Uterus (tissue), 4 donors: Measurements from ENCODE around the gene ZNF584. TPM values are rescaled to one million over a fixed set of nuclear protein-coding genes. Genes with fewer than 3 reads are reported as not detected.

Source experiments
- DNase-seq, 2 donors: peaks; one replicate each; pipeline ENCODE4 v3.0.0-alpha.2; 2019 to 2020
- H3K27ac ChIP-seq, 2 donors: fragments of 200-600 bp; sonication (generic); 1 replicate in 1 of 2; 2 replicates in 1 of 2; pipeline ENCODE4 v1.5.1; 2016 to 2018
- H3K27me3 ChIP-seq, 2 donors: fragments of 200-600 bp; sonication (generic); one replicate each; pipeline ENCODE4 v1.5.1; 2018 to 2019; ENCODE audit warnings: control low read depth in 1 of 2
- H3K36me3 ChIP-seq, 2 donors: fragments of 200-600 bp; sonication (generic); one replicate each; pipeline ENCODE4 v1.5.1; 2019; ENCODE audit warnings: control low read depth in 1 of 2
- H3K4me1 ChIP-seq, 2 donors: fragments of 200-600 bp; sonication (generic); one replicate each; pipeline ENCODE4 v1.5.1; 2018 to 2019; ENCODE audit warnings: control low read depth in 1 of 2
- H3K4me3 ChIP-seq, 2 donors: fragments of 200-600 bp; sonication (generic); 1 replicate in 1 of 2; 2 replicates in 1 of 2; pipeline ENCODE4 v1.5.1; 2018 to 2019; ENCODE audit warnings: mild to moderate bottlenecking in 1 of 2
- H3K9me3 ChIP-seq, 2 donors: fragments of 200-600 bp; sonication (generic); one replicate each; pipeline ENCODE4 v1.5.1; 2019; ENCODE audit warnings: control low read depth in 1 of 2
- POLR2A ChIP-seq, 2 donors: fragments of 450-650 bp; IDR thresholded peaks; one replicate each; pipeline ENCODE4 v1.6.1; 2016; ENCODE audit warnings: antibody characterized with exemption in 2 of 2, mild to moderate bottlenecking in 1 of 2, moderate library complexity in 1 of 2
- intact Hi-C: fragments of 100-400 bp; cut with DNase I; formaldehyde crosslinking; loops from one replicate; pipeline ENCODE4 v1.15.1; 2023; ENCODE audit warnings: low total_unique reads
- total RNA-seq, 4 donors: library from RNA; depleted of rRNA in 3 of 4; stranded (reverse); fragments of >200 nt in 3 of 4; gene quantifications; one replicate each; pipeline versions ENCODE4 v1.1.0 to v1.2.4, GENCODE V29; 2014 to 2023
- TF ChIP-seq, protein P1 (sequence below), 4 experiments: fragments of 200-600 bp in 2 of 4; fragments of 450-650 bp in 2 of 4; sonication (generic) in 2 of 4; IDR thresholded peaks; one replicate each; pipeline ENCODE4 v1.5.1; 2016 to 2019; ENCODE audit warnings: antibody characterized with exemption in 4 of 4, mild to moderate bottlenecking in 2 of 4, moderate library complexity in 1 of 4
- donor health status: DM: yes; HTN: yes; CAD: no.

ZNF584 gene
- 10 to 100 TPM in 2 of 4 donors, 1 to 10 TPM in 2; 1.5 to 26.6 (median 16.4) TPM for total RNA-seq

DNA sequence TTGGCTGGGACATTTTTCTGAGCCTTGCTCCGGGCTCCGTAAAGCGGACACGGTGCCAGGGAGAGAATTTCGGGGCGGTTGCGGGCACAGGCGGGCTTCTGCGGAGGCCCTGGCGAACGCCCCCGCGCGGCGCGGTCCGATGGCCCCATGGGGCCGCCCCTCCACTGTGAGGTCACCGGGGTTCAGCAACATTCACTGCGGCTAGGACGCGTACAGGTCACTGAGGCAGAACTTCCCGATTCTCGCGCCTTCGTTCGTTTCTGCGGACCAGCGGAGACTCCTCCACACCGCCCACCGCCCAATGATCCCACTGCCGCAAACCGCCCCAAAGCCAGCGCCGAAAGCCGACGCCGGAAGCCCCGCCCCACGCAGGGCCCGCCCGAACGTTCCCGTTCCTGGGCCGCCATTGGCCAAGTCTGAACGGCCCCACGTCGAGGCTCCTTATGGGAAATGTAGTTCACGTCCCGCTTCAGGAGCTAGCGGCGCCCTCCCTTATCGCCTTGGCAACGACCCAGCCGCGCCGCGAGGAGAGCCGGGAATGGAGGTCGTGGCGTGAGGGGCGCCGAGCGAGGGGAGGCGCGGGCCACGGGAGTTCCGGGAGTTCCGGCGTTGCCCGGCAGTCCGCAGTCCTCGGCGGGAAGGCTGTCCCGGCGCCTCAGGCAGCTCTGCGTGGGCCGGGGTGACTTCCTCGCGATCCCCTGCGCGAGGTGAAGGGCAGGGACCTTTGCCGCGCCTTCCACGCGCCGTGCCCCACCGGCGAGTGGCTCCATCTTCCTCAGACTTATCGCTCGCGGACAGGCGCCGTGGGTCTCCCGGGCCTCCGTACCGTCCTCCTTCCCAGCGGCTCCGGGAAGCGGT, at the start of gene ZNF584:
Gene ZNF584, plus strand, starts transcription at position 498 of the 858 bp plus-strand sequence. CDS start 499 bp downstream, outside the sequence.
- Histone ChIP-seq H3K36me3 (no peaks in the 10 kb centered on the region), H3K27me3 (no peaks in the 10 kb centered on the region), H3K27ac (peak within 1 kb of the TSS; percentile 78 to 87), H3K4me3 (peak within 1 kb of the TSS; percentile 80 to 93), H3K9me3 (no peaks in the 10 kb centered on the region), H3K4me1 (peaks cover 0 to 12% of the 10 kb centered on the region in 2 donors)
- peak; percentile 93 to 94 for DNase-seq
- intact Hi-C loops = no loop called here
- TF ChIP-seq POLR2A (IDR thresholded peaks at IDR 0.05) = peak; percentile 80 to 82
- TF ChIP-seq, protein P1, sequence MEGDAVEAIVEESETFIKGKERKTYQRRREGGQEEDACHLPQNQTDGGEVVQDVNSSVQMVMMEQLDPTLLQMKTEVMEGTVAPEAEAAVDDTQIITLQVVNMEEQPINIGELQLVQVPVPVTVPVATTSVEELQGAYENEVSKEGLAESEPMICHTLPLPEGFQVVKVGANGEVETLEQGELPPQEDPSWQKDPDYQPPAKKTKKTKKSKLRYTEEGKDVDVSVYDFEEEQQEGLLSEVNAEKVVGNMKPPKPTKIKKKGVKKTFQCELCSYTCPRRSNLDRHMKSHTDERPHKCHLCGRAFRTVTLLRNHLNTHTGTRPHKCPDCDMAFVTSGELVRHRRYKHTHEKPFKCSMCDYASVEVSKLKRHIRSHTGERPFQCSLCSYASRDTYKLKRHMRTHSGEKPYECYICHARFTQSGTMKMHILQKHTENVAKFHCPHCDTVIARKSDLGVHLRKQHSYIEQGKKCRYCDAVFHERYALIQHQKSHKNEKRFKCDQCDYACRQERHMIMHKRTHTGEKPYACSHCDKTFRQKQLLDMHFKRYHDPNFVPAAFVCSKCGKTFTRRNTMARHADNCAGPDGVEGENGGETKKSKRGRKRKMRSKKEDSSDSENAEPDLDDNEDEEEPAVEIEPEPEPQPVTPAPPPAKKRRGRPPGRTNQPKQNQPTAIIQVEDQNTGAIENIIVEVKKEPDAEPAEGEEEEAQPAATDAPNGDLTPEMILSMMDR (IDR thresholded peaks at IDR 0.05) = no peak

DNA sequence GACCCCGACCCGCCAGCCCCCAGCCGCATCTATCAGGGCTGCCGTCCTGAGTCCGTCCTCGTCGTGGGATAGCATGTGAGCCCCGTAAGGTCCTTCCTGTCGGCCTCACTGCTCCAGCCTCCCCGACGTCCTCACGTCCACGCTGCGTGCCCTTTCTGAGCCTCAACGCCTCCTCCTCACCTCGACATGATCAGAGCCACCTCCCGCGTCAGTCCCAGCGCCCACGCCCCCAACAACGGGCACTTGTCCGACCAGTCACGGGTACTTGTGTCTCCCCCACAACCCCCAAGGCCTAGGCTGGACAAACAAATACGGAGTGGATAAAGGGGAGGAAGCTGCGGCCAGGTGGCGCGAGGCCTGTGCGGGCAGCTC, 46.6 kb upstream of the ZNF584 start:
- Histone ChIP-seq H3K4me1 (peaks cover 0 to 4% of the 10 kb centered on the region in 2 donors), H3K36me3 (no peaks in the 10 kb centered on the region), H3K9me3 (no peaks in the 10 kb centered on the region), H3K27me3 (no peaks in the 10 kb centered on the region), H3K4me3 (peak overlapping the region; percentile 56 to 61), H3K27ac (peak overlapping the region; percentile 73 to 93)
- no peak for TF ChIP-seq POLR2A (IDR thresholded peaks at IDR 0.05)
- TF ChIP-seq, protein P1 (IDR thresholded peaks at IDR 0.05) = no peak
- intact Hi-C loops = no loop called here
- peak in 1 of 2 donors; percentile 53 for DNase-seq

DNA sequence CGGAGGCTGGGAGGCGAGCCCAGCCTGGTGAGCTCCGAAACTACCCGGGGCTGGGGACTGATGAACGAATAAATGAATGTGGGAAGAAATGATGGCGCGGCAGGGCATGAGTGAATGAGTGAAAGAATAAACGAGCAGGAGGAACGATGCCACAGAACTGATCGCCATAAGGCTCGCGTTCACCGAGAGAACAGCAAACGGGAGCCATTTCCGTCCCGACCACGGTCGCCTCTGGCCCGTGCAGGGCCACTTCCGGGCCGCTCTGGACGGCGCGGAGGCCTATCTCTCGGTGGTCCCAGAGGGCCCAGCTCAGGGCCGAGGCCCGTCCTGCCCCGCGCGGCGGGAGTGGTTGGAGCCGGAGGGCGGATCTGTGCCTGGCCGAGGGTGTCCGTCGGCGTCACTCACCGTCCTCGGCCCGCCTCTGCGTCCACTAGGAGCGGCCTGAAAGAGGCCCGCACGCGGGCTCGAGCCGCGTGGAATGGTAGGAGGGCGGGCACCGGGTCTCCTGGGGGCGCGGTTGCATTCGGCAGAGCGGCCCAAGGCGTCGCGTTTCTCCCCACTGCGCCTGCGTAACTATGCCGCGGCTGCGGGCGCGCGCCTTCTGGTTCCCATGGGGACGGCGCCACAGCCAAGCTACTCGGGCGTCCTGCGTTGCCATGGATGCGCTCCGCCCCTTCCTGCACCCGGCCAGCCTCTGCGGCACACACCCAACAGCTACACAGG, 46.0 kb upstream of the ZNF584 start, which contains the start of gene ZNF497:
Gene ZNF497, minus strand, starts transcription at position 480 of the 723 bp plus-strand sequence. CDS start 5,116 bp downstream, outside the sequence.
- Histone ChIP-seq H3K36me3 (no peaks in the 10 kb centered on the region), H3K4me1 (no peaks in the 10 kb centered on the region), H3K27me3 (no peaks in the 10 kb centered on the region), H3K4me3 (peak within 1 kb of the TSS; percentile 56 to 61), H3K27ac (peak within 1 kb of the TSS; percentile 73 to 93), H3K9me3 (no peaks in the 10 kb centered on the region)
- peak in 1 of 2 donors; percentile 78 for TF ChIP-seq POLR2A (IDR thresholded peaks at IDR 0.05)
- TF ChIP-seq, protein P1 (IDR thresholded peaks at IDR 0.05) = peak in 2 of 4 experiments; percentile 10 to 26
- intact Hi-C loops = no loop called here
- peak; percentile 94 to 96 for DNase-seq

DNA sequence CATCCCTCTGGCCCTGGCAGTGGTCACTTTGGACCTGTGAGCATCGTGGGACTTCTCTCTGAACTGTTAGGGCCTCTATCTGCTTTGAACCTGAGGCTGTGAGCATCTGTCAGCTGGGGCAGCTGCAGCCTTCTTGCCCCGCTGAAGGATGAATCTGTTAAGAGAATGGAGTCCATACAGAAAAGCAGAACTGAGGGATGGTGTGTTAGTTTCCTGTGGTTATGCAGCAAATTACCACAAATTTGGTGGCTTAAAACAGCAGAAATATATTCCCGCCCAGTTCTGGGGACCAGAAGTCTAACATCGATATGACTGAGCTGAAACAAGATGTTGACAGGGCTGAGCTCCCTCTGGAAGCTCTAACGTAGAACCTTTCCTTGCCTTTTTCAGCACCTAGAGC, 44.3 kb upstream of the ZNF584 start:
- H3K9me3 ChIP-seq = no peaks in the 10 kb centered on the region
- H3K27ac ChIP-seq = no peak overlapping the region
- H3K4me3 ChIP-seq = no peak overlapping the region
- no peaks in the 10 kb centered on the region for H3K27me3 ChIP-seq
- intact Hi-C loops = no loop called here
- no peak for DNase-seq
- no peaks in the 10 kb centered on the region for H3K4me1 ChIP-seq
- TF ChIP-seq POLR2A (IDR thresholded peaks at IDR 0.05) = no peak
- TF ChIP-seq, protein P1 (IDR thresholded peaks at IDR 0.05) = no peak
- no peaks in the 10 kb centered on the region for H3K36me3 ChIP-seq
